ENCODE results near the gene KCNK2. TPM values are rescaled to one million over a fixed set of nuclear protein-coding genes. Genes with fewer than 3 reads are reported as not detected.

Gene KCNK2
- polyA plus RNA-seq, 1 donor (not counting 4 experiments of a cell fraction or from before 2014, with no cell fraction given), result 0.10 TPM

GRCh38 chr1:215241451-215241850 is 158.9 kb downstream of the KCNK2 start:
- H3K9ac ChIP-seq (ENCODE audit: control insufficient read depth, extremely low read depth, insufficient read depth, low read length), result no peak overlapping the region
- no peak overlapping the region for H3K4me3 ChIP-seq (ENCODE audit: control insufficient read depth in 2 of 3, extremely low read depth in 1 of 3, insufficient read depth in 2 of 3, low read depth in 1 of 3, low read length in 3 of 3)
- no peak overlapping the region for H2AFZ ChIP-seq (ENCODE audit: control insufficient read depth, low read length)
- no peaks in the 10 kb centered on the region for H3K27me3 ChIP-seq (ENCODE audit: control insufficient read depth, extremely low read depth, insufficient read depth, low read length)
- FAIRE-seq (no peak), DNase-seq (ENCODE audit: low read depth, low spot score) (no peak)
- dilution Hi-C loops (cut with MboI; ENCODE audit: extremely low pct_ligation_motif_present, low sequenced_read_pairs), result no loop called here
- no peak overlapping the region for H3K27ac ChIP-seq (ENCODE audit: control insufficient read depth, insufficient read depth, low read length)
- H3K4me1 ChIP-seq (ENCODE audit: control insufficient read depth, extremely low read depth, insufficient read depth, low read length), result no peaks in the 10 kb centered on the region
- TF ChIP-seq CTCF (optimal IDR thresholded peaks at IDR 0.05 in 1 of 3, IDR thresholded peaks at IDR 0.05 in 1 of 3, conservative IDR thresholded peaks at IDR 0.05 in 1 of 3; ENCODE audit: extremely low read depth in 1 of 3, insufficient read depth in 2 of 3, low read length in 3 of 3), result no peak
- TF ChIP-seq EZH2 (IDR thresholded peaks at IDR 0.05; ENCODE audit: low read length), result no peak
- no peaks in the 10 kb centered on the region for H3K9me1 ChIP-seq (ENCODE audit: control insufficient read depth, extremely low read depth, insufficient read depth, low read length)
- H3K4me2 ChIP-seq (ENCODE audit: control insufficient read depth, extremely low read depth, insufficient read depth, low read depth, low read length), result no peak overlapping the region
- no peaks in the 10 kb centered on the region for H4K20me1 ChIP-seq (ENCODE audit: control insufficient read depth, extremely low read depth, insufficient read depth, low read length)
- no peaks in the 10 kb centered on the region for H3K9me3 ChIP-seq (ENCODE audit: control insufficient read depth, low read depth, low read length)
- H3K36me3 ChIP-seq (ENCODE audit: control insufficient read depth in 2 of 2, extremely low read depth in 1 of 2, insufficient read depth in 2 of 2, low read length in 2 of 2), result no peaks in the 10 kb centered on the region
- H3K79me2 ChIP-seq (ENCODE audit: control insufficient read depth, insufficient read depth, low read length), result no peaks in the 10 kb centered on the region

DNA sequence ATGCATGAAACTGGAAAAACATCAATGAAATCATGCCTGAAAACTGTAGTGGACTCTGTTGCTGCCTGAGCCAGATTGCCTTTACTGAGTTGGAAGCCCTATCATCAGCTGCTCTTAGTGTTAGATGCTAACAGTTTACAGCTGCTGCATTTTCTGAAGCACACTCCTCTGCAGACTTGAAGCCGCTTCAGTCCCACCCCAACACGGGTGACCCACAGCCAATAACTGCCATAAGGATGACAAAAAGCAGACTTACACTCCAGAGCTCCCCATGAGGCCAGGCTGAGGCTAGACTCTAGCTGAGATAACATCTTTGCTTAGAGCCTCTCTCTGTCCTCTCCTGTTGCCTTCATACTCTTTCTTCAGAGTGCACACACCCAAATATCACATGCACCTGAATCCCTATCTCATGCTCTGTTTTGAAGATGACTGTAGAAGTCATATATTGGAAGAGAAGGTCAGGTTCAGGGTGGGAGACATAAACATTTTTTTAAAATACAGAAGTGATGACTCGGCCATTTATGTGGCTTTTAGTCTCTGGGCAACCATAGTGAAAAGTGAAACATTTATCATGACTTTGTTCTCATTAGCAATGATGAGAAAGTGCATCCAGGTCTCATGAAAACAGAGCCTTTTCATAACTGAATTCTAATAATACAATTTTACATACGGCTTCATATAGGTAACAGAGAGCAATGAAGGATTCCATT is 161.0 kb downstream of the KCNK2 start:
- Histone ChIP-seq H3K27me3 (ENCODE audit: control insufficient read depth, extremely low read depth, insufficient read depth, low read length) (no peaks in the 10 kb centered on the region), H3K4me2 (ENCODE audit: control insufficient read depth, extremely low read depth, insufficient read depth, low read depth, low read length) (no peak overlapping the region), H3K4me1 (ENCODE audit: control insufficient read depth, extremely low read depth, insufficient read depth, low read length) (no peaks in the 10 kb centered on the region), H3K9me3 (ENCODE audit: control insufficient read depth, low read depth, low read length) (no peaks in the 10 kb centered on the region), H2AFZ (ENCODE audit: control insufficient read depth, low read length) (no peak overlapping the region), H3K79me2 (ENCODE audit: control insufficient read depth, insufficient read depth, low read length) (no peaks in the 10 kb centered on the region), H3K36me3 (ENCODE audit: control insufficient read depth in 2 of 2, extremely low read depth in 1 of 2, insufficient read depth in 2 of 2, low read length in 2 of 2) (no peaks in the 10 kb centered on the region), H3K4me3 (ENCODE audit: control insufficient read depth in 2 of 3, extremely low read depth in 1 of 3, insufficient read depth in 2 of 3, low read depth in 1 of 3, low read length in 3 of 3) (no peak overlapping the region), H3K9ac (ENCODE audit: control insufficient read depth, extremely low read depth, insufficient read depth, low read length) (no peak overlapping the region), H3K9me1 (ENCODE audit: control insufficient read depth, extremely low read depth, insufficient read depth, low read length) (no peaks in the 10 kb centered on the region), H3K27ac (ENCODE audit: control insufficient read depth, insufficient read depth, low read length) (no peak overlapping the region), H4K20me1 (ENCODE audit: control insufficient read depth, extremely low read depth, insufficient read depth, low read length) (no peaks in the 10 kb centered on the region)
- FAIRE-seq (no peak), DNase-seq (ENCODE audit: low read depth, low spot score) (no peak)
- TF ChIP-seq EZH2 (IDR thresholded peaks at IDR 0.05; ENCODE audit: low read length), result no peak
- TF ChIP-seq CTCF (optimal IDR thresholded peaks at IDR 0.05 in 1 of 3, IDR thresholded peaks at IDR 0.05 in 1 of 3, conservative IDR thresholded peaks at IDR 0.05 in 1 of 3; ENCODE audit: extremely low read depth in 1 of 3, insufficient read depth in 2 of 3, low read length in 3 of 3), result no peak
- dilution Hi-C loops (cut with MboI; ENCODE audit: extremely low pct_ligation_motif_present, low sequenced_read_pairs), result no loop called here

Measured in keratinocyte (primary cell).